Measurements from ENCODE around the gene VPS26B.
"Not testable (repeated sequence)": the region's sequence is repeated elsewhere in the genome, so short reads cannot be mapped to it uniquely, and the experiment has no call there.

Gene VPS26B

DNA sequence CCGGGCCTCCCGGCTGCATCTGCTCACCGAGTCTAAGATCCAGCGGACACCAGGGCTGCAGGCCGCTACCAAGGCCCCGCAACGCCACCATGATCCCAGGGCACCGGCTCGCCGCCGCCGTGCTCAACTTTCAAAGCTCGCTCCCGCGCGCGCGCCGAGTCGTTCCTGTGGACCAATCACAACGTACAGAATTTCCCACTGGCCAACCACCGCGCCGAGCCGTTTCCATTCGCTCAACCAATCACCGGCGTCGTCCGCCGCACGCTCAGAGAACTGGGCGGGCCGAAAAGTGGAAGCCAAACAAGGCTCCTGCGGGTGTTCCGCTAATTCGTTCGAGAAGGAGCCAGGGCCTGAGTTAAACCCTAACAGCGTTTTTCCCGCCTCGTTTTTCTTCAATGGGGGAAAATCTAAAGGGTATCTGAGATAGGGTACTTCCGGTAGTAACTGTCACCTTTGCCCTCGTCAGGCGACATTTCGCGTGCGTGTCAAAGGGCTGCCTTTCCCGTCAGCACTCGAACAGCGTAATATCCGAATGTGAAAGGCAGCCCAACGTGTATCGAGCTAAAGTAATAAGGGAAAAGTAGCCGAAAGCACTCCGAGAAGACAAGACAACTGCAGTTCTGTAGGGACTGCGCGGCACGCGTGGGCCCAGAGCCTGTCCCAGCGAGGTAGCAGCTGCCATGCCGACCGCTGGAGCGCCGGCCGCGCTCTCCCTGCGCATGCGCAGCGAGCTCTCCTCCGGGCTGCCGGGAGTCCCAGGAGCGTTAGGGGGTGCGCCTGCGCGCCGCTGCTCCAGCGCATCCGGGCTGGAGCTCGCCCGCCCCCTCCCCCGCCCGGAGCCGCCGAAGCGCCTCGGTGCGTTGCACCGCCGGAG lies at the start of gene VPS26B, which contains the start of gene NCAPD3:
TSS of gene VPS26B (plus strand) at position 836 of the 874 bp plus-strand sequence. CDS start 452 bp downstream, outside the sequence.
TSS of gene NCAPD3 (minus strand) at position 132 of the 874 bp plus-strand sequence. CDS start at position 91, 41 bp downstream.
- peaks cover 59% of the 10 kb centered on the region for H3K4me1 Mint-ChIP-seq
- H3K9me3 Mint-ChIP-seq, result no peaks in the 10 kb centered on the region
- H3K27me3 Mint-ChIP-seq, result peaks cover 14% of the 10 kb centered on the region

DNA sequence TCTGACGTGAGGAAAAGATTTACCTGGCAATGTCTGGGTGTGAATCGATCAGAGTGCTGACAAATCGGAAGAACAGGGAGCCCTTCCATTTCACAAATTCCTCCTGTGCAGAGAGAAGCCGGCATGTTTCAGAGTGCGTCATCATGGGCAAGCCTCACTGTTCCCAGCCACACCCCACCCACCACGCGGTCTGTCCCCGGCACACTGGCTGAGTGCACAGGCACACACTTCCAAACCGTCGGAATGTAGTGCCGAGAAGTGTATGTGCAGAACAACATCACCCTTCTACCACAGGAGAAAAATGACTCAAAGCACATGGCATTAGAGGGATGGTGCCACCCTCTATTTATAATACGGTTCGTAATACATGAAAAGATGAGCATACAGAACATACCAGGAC lies 48.2 kb upstream of the VPS26B start:
- Mint-ChIP-seq H3K27me3 (no peaks in the 10 kb centered on the region), H3K36me3 (peaks cover 76% of the 10 kb centered on the region), H3K4me3 (no peak overlapping the region), H3K9me3 (no peaks in the 10 kb centered on the region), H3K27ac (no peak overlapping the region), H3K4me1 (no peaks in the 10 kb centered on the region)
- no peak for ATAC-seq

More for the DNA sequence above, at the start of gene VPS26B, which contains the start of gene NCAPD3:
- Mint-ChIP-seq H3K27ac (peak within 1 kb of the TSS; percentile 93), H3K4me3 (peak within 1 kb of the TSS; percentile 88), H3K36me3 (peaks cover 11% of the 10 kb centered on the region)
- peak; percentile 92 for ATAC-seq

DNA sequence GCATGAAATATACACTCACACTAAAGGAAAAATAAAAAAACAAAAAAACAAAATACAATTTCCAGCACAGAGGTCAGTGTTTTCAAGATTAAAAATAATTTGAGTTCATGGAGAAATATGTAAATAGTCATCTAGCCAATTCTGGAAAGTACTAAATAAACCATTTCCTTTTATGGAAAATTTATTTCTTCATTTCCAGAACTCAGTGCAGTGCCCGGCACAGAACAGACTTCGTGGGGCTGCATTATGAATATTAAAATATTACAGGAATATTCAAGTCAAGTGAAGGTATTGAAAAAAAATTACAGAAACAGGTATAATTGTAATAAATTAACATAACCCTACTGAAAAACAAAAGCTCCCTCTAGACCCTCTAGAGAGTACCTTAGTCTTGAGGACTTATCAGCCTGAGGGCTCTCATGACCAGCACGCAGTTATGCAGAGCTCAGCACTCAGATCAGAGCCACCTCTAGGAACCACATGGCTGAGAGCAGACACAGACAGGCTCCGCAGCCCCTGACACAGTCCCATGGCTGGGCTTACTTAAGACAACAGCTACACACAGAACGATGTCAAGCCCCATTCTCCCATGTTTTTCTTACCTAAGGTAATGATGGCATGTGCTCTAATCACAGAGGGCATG lies 46.3 kb upstream of the VPS26B start:
- ATAC-seq, result no peak
- Mint-ChIP-seq H3K9me3 (no peaks in the 10 kb centered on the region), H3K27ac (no peak overlapping the region), H3K27me3 (no peaks in the 10 kb centered on the region), H3K4me3 (no peak overlapping the region), H3K4me1 (no peaks in the 10 kb centered on the region), H3K36me3 (peaks cover 70% of the 10 kb centered on the region)

DNA sequence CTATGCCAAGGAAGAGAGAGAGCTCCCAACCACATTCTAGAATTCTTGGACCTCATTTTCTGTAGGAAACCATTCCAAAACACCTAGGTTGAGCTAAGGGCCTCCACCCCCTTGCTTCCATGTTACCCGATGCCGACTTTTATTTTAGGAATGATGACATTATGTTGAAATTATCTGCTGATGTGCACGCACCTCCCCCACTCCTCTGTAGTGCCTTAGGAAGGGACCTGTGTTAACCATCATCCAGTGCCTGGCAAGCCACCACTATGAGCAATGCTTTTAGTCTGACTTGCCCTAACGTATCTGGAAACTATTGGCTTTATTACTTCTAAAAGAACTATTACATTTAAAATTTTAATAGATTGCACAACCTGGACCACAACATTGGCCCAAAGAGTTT lies 42.8 kb upstream of the VPS26B start:
- Mint-ChIP-seq H3K9me3 (no peaks in the 10 kb centered on the region), H3K27ac (no peak overlapping the region), H3K36me3 (peaks cover 57% of the 10 kb centered on the region), H3K4me3 (no peak overlapping the region), H3K27me3 (no peaks in the 10 kb centered on the region), H3K4me1 (no peaks in the 10 kb centered on the region)
- ATAC-seq, result no peak

DNA sequence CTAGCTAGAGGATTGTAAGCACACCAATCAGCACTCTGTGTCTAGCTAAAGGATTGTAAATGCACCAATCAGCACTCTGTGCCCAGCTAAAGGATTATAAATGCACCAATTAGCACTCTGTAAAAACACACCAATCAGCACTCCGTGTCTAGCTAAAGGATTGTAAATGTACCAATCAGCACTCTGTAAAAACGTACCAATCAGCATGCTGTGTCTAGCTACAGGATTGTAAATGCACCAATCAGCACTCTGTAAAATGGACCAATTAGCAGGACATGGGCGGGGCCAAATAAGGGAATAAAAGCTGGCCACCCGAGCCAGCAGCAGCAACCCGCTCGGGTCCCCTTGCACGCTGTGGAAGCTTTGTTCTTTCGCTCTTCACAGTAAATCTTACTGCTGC lies 36.4 kb upstream of the VPS26B start:
- not testable (repeated sequence) for H3K4me3 Mint-ChIP-seq, H3K4me1 Mint-ChIP-seq, ATAC-seq, H3K27me3 Mint-ChIP-seq, H3K27ac Mint-ChIP-seq, H3K9me3 Mint-ChIP-seq
- H3K36me3 Mint-ChIP-seq, result peaks cover 79% of the 10 kb centered on the region

DNA sequence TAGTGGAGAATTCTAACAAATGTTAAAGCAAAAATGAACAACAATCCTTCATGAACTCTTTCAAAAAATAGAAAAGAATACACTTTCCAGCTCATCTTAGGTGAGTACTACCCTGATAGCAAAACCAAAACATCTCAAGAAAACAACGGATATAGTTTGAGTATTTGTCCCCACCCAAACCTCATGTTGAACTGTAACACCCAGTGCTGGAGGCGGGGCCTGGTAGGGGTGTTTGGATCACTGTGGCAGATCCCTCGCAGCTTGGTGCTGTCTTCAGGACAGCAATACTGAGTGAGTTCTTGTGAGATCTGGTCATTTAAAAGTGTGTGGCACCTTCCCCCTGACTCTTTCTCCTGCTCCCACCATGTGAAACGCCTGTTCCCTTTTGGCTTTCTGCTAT lies 27.7 kb upstream of the VPS26B start:
- no peaks in the 10 kb centered on the region for H3K27me3 Mint-ChIP-seq
- no peak for ATAC-seq
- no peaks in the 10 kb centered on the region for H3K4me1 Mint-ChIP-seq
- H3K9me3 Mint-ChIP-seq, result no peaks in the 10 kb centered on the region
- peaks cover 70% of the 10 kb centered on the region for H3K36me3 Mint-ChIP-seq
- no peak overlapping the region for H3K27ac Mint-ChIP-seq
- no peak overlapping the region for H3K4me3 Mint-ChIP-seq

DNA sequence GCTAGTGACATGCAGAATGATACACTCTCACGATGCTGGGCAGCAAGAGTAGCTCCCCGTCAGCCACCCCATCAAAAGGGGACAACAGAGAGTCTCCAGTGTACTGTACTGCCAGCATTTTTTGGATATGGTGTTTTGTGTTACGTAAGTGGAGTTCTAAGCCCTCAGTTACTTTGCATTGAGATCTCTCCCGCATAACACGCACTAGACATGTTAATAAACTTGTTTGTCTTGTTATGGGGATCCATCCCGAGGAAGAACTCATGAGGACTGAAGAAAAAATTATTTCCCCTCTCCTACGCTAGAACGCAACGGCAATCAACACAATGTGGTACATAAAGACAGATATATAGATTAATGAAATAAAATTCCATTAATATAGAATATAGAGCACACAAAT lies 24.9 kb upstream of the VPS26B start:
- H3K4me1 Mint-ChIP-seq, result no peaks in the 10 kb centered on the region
- no peak overlapping the region for H3K4me3 Mint-ChIP-seq
- no peaks in the 10 kb centered on the region for H3K27me3 Mint-ChIP-seq
- H3K27ac Mint-ChIP-seq, result no peak overlapping the region
- ATAC-seq, result no peak
- H3K9me3 Mint-ChIP-seq, result no peaks in the 10 kb centered on the region
- H3K36me3 Mint-ChIP-seq, result peaks cover 85% of the 10 kb centered on the region

DNA sequence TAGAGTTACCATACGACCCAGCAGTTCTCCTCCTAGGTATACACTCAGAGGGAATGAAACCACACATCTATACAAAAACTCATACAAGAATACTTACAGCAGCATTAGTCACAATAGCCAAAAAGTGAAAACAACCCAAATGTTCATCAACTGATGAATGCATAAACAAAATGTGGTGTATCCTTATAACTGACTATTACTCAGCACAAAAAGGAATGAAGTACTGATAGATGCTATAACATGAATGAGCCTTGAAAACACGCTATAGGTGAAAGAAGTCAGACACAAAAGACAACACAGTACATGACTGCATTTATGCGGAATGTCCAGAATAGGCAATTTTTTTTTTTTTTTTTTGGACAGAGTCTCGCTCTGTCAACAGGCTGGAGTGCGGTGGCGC lies 23.8 kb upstream of the VPS26B start:
- Mint-ChIP-seq H3K27ac (no peak overlapping the region), H3K4me3 (no peak overlapping the region), H3K36me3 (peaks cover 93% of the 10 kb centered on the region), H3K9me3 (no peaks in the 10 kb centered on the region), H3K27me3 (no peaks in the 10 kb centered on the region), H3K4me1 (no peaks in the 10 kb centered on the region)
- ATAC-seq, result no peak

DNA sequence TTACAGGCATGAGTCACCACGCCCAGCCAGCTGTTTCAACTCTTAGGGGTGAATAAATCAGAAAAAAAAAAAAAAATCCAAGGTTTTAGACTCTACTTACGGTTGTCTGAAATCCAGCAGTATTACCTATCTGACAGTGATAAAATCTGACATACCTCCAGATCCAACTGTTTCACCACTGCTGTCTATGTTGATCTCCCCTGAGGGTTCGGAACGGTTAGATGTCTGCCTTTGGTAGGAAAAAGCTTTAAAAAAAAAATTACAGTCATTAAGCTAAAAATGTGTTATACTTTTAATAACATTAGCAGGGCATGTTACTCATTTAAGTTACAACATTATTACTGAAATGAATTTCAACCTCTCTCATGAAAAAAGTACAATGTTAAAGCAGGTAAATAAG lies 21.8 kb upstream of the VPS26B start:
- peaks cover 85% of the 10 kb centered on the region for H3K36me3 Mint-ChIP-seq
- no peak overlapping the region for H3K4me3 Mint-ChIP-seq
- no peak overlapping the region for H3K27ac Mint-ChIP-seq
- H3K27me3 Mint-ChIP-seq, result no peaks in the 10 kb centered on the region
- no peaks in the 10 kb centered on the region for H3K9me3 Mint-ChIP-seq
- no peak for ATAC-seq
- H3K4me1 Mint-ChIP-seq, result no peaks in the 10 kb centered on the region

DNA sequence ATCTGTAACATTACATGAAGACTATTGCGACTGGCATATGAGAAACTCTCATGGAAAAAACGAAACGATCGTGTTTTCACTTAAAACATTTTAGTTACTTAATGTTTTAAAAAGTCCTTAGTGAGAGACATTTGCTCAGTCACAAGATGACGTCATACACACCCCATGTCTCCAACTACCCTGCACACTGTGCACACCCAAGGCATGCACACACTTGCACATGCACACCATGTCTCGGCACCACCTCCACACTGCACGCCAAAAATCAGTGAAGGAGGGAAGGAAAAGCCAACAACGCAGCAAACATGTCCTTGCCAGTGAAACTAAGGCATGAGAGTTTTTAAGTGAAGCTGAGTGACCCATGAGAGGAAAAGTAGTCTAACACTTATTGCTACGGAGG lies 18.7 kb upstream of the VPS26B start:
- no peak for ATAC-seq
- H3K4me1 Mint-ChIP-seq, result no peaks in the 10 kb centered on the region

DNA sequence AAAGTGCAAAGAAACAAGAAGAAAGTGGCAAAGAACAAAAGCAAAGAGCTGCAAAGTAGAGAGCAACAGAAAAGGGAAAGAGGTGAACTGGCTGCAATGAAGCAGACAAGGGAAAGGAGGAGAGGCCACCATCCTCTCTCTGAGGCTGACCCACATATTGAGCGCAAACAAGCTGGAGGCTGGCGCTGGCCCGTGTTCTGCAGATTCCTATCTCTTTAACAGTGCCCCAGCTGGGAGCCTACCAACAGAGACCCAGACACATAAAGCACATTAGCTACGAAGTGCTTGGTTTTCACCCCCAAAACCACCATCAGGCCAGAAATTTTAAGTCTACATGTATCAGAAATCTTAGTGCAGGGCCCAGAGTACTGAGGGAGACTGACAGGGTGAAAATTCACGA lies 18.3 kb upstream of the VPS26B start:
- Mint-ChIP-seq H3K4me1 (no peaks in the 10 kb centered on the region), H3K27ac (no peak overlapping the region), H3K9me3 (no peaks in the 10 kb centered on the region), H3K27me3 (no peaks in the 10 kb centered on the region), H3K4me3 (no peak overlapping the region), H3K36me3 (peaks cover 75% of the 10 kb centered on the region)
- no peak for ATAC-seq

More for the DNA sequence above, 18.7 kb upstream of the VPS26B start:
- no peaks in the 10 kb centered on the region for H3K27me3 Mint-ChIP-seq
- peaks cover 76% of the 10 kb centered on the region for H3K36me3 Mint-ChIP-seq
- H3K4me3 Mint-ChIP-seq, result no peak overlapping the region
- no peaks in the 10 kb centered on the region for H3K9me3 Mint-ChIP-seq
- H3K27ac Mint-ChIP-seq, result no peak overlapping the region

DNA sequence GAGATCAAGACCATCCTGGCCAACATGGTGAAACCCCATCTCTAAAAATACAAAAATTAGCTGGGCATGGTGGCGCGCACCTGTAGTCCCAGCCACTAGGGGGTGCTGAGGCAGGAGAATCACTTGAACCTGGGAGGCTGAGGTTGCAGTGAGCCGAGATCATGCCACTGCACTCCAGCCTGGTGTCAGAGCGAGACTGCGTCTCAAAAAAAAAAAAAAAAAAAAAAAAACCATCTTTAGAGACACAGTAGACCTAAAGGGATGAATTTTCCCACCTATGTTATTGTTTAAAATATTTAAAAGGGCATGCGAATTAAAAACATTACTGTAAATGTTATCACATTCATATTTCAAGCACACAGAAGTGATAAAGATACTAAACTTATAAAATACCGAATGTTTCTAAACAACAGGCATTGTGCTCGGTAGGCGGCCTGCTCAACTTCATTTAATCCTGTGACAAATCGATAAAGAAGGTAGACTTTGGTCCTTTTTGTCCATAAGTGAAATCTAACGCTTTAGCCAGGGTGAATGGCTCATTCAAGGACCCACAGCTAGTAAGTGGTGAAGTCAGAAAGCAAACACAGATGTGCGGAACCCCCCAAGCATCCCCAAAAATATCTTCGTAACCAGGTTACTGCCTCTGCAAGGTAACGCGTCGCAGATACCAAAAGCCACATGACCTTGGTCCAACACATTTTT lies 16.8 kb upstream of the VPS26B start:
- no peak overlapping the region for H3K27ac Mint-ChIP-seq
- H3K36me3 Mint-ChIP-seq, result peaks cover 72% of the 10 kb centered on the region
- ATAC-seq, result no peak
- H3K9me3 Mint-ChIP-seq, result no peaks in the 10 kb centered on the region
- peaks cover 7% of the 10 kb centered on the region for H3K4me1 Mint-ChIP-seq
- H3K4me3 Mint-ChIP-seq, result no peak overlapping the region
- H3K27me3 Mint-ChIP-seq, result no peaks in the 10 kb centered on the region

DNA sequence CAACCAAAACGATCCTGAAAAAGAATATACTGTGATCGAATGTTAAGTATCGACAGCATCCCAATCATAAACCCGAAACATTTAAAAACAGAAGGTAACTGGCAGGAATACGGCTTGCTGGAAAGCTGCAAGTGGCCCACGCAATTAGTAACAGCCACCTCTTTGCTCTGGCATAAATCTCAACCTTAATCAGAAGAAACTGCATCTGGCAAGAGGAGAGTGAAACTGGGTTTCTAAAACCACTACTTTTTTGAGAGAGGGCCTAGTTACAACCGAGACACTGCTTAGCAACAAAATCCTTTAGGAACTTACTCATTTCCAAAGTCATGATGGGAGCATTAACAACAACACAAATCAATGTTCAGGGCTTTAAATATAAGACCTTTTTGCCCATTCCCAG lies 8.6 kb upstream of the VPS26B start:
- H3K36me3 Mint-ChIP-seq, result peaks cover 54% of the 10 kb centered on the region
- no peak overlapping the region for H3K4me3 Mint-ChIP-seq
- H3K27ac Mint-ChIP-seq, result no peak overlapping the region
- peaks cover 22% of the 10 kb centered on the region for H3K4me1 Mint-ChIP-seq
- H3K9me3 Mint-ChIP-seq, result no peaks in the 10 kb centered on the region
- ATAC-seq, result no peak
- H3K27me3 Mint-ChIP-seq, result no peaks in the 10 kb centered on the region

DNA sequence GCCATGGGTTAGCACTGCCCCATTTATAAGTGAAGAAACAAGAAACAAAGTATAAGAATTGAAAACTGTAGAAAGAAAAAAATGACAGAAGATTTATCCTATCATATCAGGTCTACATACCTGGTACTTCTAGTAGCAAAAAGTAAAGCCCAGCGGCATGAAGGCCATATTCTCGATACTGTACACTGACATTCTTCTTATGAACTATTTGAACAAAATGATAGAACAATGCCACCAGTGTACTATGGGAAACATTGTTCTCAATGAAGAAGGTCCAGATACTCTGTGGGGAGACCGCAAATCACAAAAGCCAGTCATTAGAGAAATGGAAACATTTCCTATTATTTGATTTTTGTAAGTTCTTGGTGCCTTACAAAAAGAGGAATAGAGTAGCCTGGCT lies 7.7 kb upstream of the VPS26B start:
- no peak overlapping the region for H3K4me3 Mint-ChIP-seq
- H3K27me3 Mint-ChIP-seq, result no peaks in the 10 kb centered on the region
- ATAC-seq, result no peak
- H3K27ac Mint-ChIP-seq, result no peak overlapping the region
- H3K36me3 Mint-ChIP-seq, result peaks cover 45% of the 10 kb centered on the region
- H3K4me1 Mint-ChIP-seq, result peaks cover 16% of the 10 kb centered on the region
- H3K9me3 Mint-ChIP-seq, result no peaks in the 10 kb centered on the region

DNA sequence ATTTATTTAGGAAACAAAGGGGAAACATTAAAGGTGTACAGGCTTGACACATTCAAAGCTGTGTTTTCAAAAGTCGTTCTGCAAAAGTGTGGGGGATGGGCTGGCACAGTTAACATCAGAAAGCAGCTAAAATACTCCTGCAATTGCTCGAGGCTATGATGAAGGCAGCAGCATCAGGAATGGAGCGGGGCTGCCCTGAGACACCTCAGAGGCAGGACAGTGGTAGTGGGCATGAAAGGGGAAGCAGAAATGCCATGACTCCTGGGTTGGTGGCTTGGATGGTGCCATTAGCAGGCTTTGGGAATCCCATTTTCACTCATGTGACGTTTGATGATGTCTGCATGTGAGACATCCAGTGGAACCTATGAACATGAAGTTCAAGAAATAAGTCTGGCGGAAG lies 1.4 kb upstream of the VPS26B start:
- peaks cover 13% of the 10 kb centered on the region for H3K27me3 Mint-ChIP-seq
- H3K4me1 Mint-ChIP-seq, result peaks cover 55% of the 10 kb centered on the region
- H3K36me3 Mint-ChIP-seq, result peaks cover 21% of the 10 kb centered on the region
- H3K27ac Mint-ChIP-seq, result peak overlapping the region; percentile 93
- no peak for ATAC-seq
- H3K9me3 Mint-ChIP-seq, result no peaks in the 10 kb centered on the region
- H3K4me3 Mint-ChIP-seq, result peak overlapping the region; percentile 85
